CD4-positive, alpha-beta T cell (primary cell): ENCODE measurements around the gene UBAC2. TPM values are rescaled to one million over a fixed set of nuclear protein-coding genes. Genes with fewer than 3 reads are reported as not detected.

Experiments
- ATAC-seq: fragments of 200-7000 bp; cut with Tn5 transposase; one replicate; pipeline ENCODE4 v1.10.0; 2022; ENCODE audit warnings: mild to moderate bottlenecking; ENCODE audit not compliant: poor library complexity
- CTCF ChIA-PET: fragments of 350-600 bp; sonication (Branson Sonifier 250); formaldehyde crosslinking; loops from one replicate; lab custom pipeline; 2021; ENCODE audit warnings: antibody characterized with exemption, inconsistent platforms; lab: Charles Lee
- POLR2A ChIA-PET: fragments of 350-600 bp; sonication (Branson Sonifier 250); formaldehyde crosslinking; loops from one replicate; lab custom pipeline; 2021; ENCODE audit warnings: antibody characterized with exemption, inconsistent platforms; lab: Charles Lee
- DNase-seq, 14 experiments: peaks; one replicate each; pipeline ENCODE4 v3.0.0-alpha.2; 2013 to 2020; ENCODE audit warnings: mixed read lengths in 2 of 14
- H3K27ac ChIP-seq, 2 donors: one replicate each; pipeline versions ENCODE4 v1.5.1 to v1.7.0; 2013; ENCODE audit warnings: low read length in 2 of 2, low read depth in 1 of 2, mild to moderate bottlenecking in 1 of 2
- H3K27me3 ChIP-seq, 2 experiments: 1 replicate in 1 of 2; 2 replicates in 1 of 2; pipeline versions ENCODE4 v1.6.1 to v1.7.0; 2013; ENCODE audit warnings: low read length in 2 of 2, control low read depth in 1 of 2, mild to moderate bottlenecking in 1 of 2, moderate library complexity in 1 of 2; ENCODE audit not compliant: insufficient read depth in 2 of 2, control insufficient read depth in 1 of 2
- H3K36me3 ChIP-seq: one replicate; pipeline ENCODE4 v1.6.1; 2013; ENCODE audit warnings: low read length, control low read depth; ENCODE audit not compliant: insufficient read depth
- H3K4me1 ChIP-seq: one replicate; pipeline ENCODE4 v1.6.1; 2013; ENCODE audit warnings: low read length, control low read depth; ENCODE audit not compliant: insufficient read depth
- H3K4me3 ChIP-seq: one replicate; pipeline ENCODE4 v1.5.1; 2013; ENCODE audit warnings: mild to moderate bottlenecking, low read length, moderate library complexity
- H3K9me3 ChIP-seq, 2 experiments: 1 replicate in 1 of 2; 2 replicates in 1 of 2; pipeline versions ENCODE4 v1.6.1 to v1.7.0; 2013; ENCODE audit warnings: low read length in 2 of 2, mild to moderate bottlenecking in 2 of 2, control low read depth in 1 of 2, moderate library complexity in 1 of 2; ENCODE audit not compliant: control insufficient read depth in 1 of 2, insufficient read depth in 1 of 2
- H3K27ac Mint-ChIP-seq: one replicate; pipeline ENCODE4 v1.8.0; 2020; ENCODE audit warnings: mixed read lengths
- H3K27me3 Mint-ChIP-seq: one replicate; pipeline ENCODE4 v1.8.0; 2021; ENCODE audit warnings: mixed read lengths
- H3K36me3 Mint-ChIP-seq: one replicate; pipeline ENCODE4 v1.8.0; 2021; ENCODE audit warnings: low read depth, mixed read lengths
- H3K4me1 Mint-ChIP-seq: one replicate; pipeline ENCODE4 v1.8.0; 2021; ENCODE audit warnings: low read depth, mixed read lengths
- H3K4me3 Mint-ChIP-seq: one replicate; pipeline ENCODE4 v1.8.0; 2020; ENCODE audit warnings: mild to moderate bottlenecking, mixed read lengths
- H3K9me3 Mint-ChIP-seq: one replicate; pipeline ENCODE4 v1.8.0; 2020; ENCODE audit warnings: mixed read lengths
- CTCF ChIP-seq: fragments of 200-600 bp; IDR thresholded peaks from one replicate; pipeline ENCODE4 v1.8.0; 2022; ENCODE audit warnings: antibody characterized with exemption, mild to moderate bottlenecking
- intact Hi-C, 2 experiments: fragments of 100-400 bp; cut with DNase I in 1 of 2; cut with micrococcal nuclease in 1 of 2; formaldehyde crosslinking; loops; one replicate each; pipeline versions ENCODE4 v1.15.1 to v1.9.0; 2023 to 2025; cut with DNase I, micrococcal nuclease
- total RNA-seq, 174 experiments: library from RNA in 2 of 174; stranded (reverse) in 2 of 174; gene quantifications; one replicate each; pipeline ENCODE4 v1.2.3 and lab custom pipeline; 2021 to 2026

The UBAC2 gene
- total RNA-seq, 2 experiments from 2014 or later, result 59.8 to 67.4 TPM

GRCh38 chr13:99271249-99271648 lies 70.6 kb downstream of the UBAC2 start:
- no peak overlapping the region for H3K27ac ChIP-seq
- intact Hi-C loops, result loop anchor here (1.0 to 5.0 kb wide), 5 partner anchors 26 to 226 kb away; partner anchors contain the start of gene GPR183 (in 1 of the 2)

GRCh38 chr13:99272481-99272880 lies 71.8 kb downstream of the UBAC2 start:
- Histone ChIP-seq H3K9me3 (peaks cover 4 to 5% of the 10 kb centered on the region in 2 experiments), H3K36me3 (peaks cover 25% of the 10 kb centered on the region), H3K27me3 (no peaks in the 10 kb centered on the region), H3K4me1 (peaks cover 47% of the 10 kb centered on the region), H3K4me3 (no peak overlapping the region), H3K27ac (peak overlapping the region in 1 of 2 donors; percentile 39)
- H3K36me3 Mint-ChIP-seq, result peaks cover 59% of the 10 kb centered on the region
- ChIA-PET POLR2A (interaction anchor here (1.0 to 5.5 kb wide), 7 partner anchors 8 to 163 kb away, joined by 3 to 55 read pairs (median 35); partner anchors contain the start of genes GPR18, GPR183 and UBAC2), CTCF (interaction anchor here (1.5 to 10.4 kb wide), 3 partner anchors 20 to 166 kb away, joined by 3 to 189 read pairs (median 44); partner anchors contain the start of gene GPR183)
- H3K27ac Mint-ChIP-seq, result peak overlapping the region; percentile 87
- H3K9me3 Mint-ChIP-seq, result peaks cover 2% of the 10 kb centered on the region
- no peak for TF ChIP-seq CTCF
- no peaks in the 10 kb centered on the region for H3K27me3 Mint-ChIP-seq
- ATAC-seq (no peak), DNase-seq (no peak)
- intact Hi-C loops, result loop anchor here (5.0 kb wide), 2 partner anchors 35 to 225 kb away; partner anchors contain the start of gene GPR183 (in 1 of the 2)
- peaks cover 86% of the 10 kb centered on the region for H3K4me1 Mint-ChIP-seq
- no peak overlapping the region for H3K4me3 Mint-ChIP-seq

More at GRCh38 chr13:99271249-99271648, 70.6 kb downstream of the UBAC2 start:
- POLR2A ChIA-PET, result interaction anchor here (1.0 to 5.5 kb wide), 10 partner anchors 9 to 164 kb away, joined by 3 to 55 read pairs (median 5); partner anchors contain the start of genes GPR18, GPR183 and UBAC2
- Mint-ChIP-seq H3K4me3 (no peak overlapping the region), H3K27me3 (no peaks in the 10 kb centered on the region), H3K27ac (peak overlapping the region; percentile 87), H3K36me3 (peaks cover 55% of the 10 kb centered on the region), H3K4me1 (peaks cover 79% of the 10 kb centered on the region), H3K9me3 (peaks cover 2% of the 10 kb centered on the region)
- H3K36me3 ChIP-seq, result peaks cover 30% of the 10 kb centered on the region
- CTCF ChIA-PET, result interaction anchor here (1.4 to 10.4 kb wide), 5 partner anchors 33 to 231 kb away, joined by 3 to 189 read pairs (median 44); partner anchors contain the start of gene GPR183
- TF ChIP-seq CTCF, result no peak
- peaks cover 4 to 5% of the 10 kb centered on the region in 2 experiments for H3K9me3 ChIP-seq
- H3K4me1 ChIP-seq, result peaks cover 40% of the 10 kb centered on the region
- ATAC-seq (no peak), DNase-seq (peak in 1 of 14 experiments; percentile 13)
- no peak overlapping the region for H3K4me3 ChIP-seq
- H3K27me3 ChIP-seq, result no peaks in the 10 kb centered on the region

GRCh38 chr13:99273128-99273527 lies 72.5 kb downstream of the UBAC2 start:
- peak overlapping the region; percentile 26 to 38 for H3K27ac ChIP-seq
- peak overlapping the region; percentile 87 for H3K27ac Mint-ChIP-seq
- no peak for ATAC-seq
- CTCF ChIA-PET, result interaction anchor here (1.5 to 10.4 kb wide), 3 partner anchors 19 to 165 kb away, joined by 3 to 189 read pairs (median 44); partner anchors contain the start of gene GPR183
- peaks cover 54% of the 10 kb centered on the region for H3K4me1 ChIP-seq
- H3K4me1 Mint-ChIP-seq, result peaks cover 92% of the 10 kb centered on the region
- TF ChIP-seq CTCF, result no peak
- intact Hi-C loops, result loop anchor here (5.0 kb wide), 2 partner anchors 34 to 224 kb away; partner anchors contain the start of gene GPR183 (in 1 of the 2)
- peaks cover 61% of the 10 kb centered on the region for H3K36me3 Mint-ChIP-seq
- H3K27me3 ChIP-seq, result no peaks in the 10 kb centered on the region
- peaks cover 4 to 5% of the 10 kb centered on the region in 2 experiments for H3K9me3 ChIP-seq
- peaks cover 2% of the 10 kb centered on the region for H3K9me3 Mint-ChIP-seq
- POLR2A ChIA-PET, result interaction anchor here (0.7 kb wide), 1 partner anchor 227 kb away, joined by 4 read pairs; no protein-coding TSS in a partner anchor
- no peak overlapping the region for H3K4me3 ChIP-seq
- H3K4me3 Mint-ChIP-seq, result peak overlapping the region; percentile 13
- peaks cover 19% of the 10 kb centered on the region for H3K36me3 ChIP-seq
- H3K27me3 Mint-ChIP-seq, result no peaks in the 10 kb centered on the region
- peak in 3 of 14 experiments; percentile 64 to 79 (median 70) for DNase-seq
